ENCODE measurements around the gene ARFGAP2.

Gene ARFGAP2

DNA sequence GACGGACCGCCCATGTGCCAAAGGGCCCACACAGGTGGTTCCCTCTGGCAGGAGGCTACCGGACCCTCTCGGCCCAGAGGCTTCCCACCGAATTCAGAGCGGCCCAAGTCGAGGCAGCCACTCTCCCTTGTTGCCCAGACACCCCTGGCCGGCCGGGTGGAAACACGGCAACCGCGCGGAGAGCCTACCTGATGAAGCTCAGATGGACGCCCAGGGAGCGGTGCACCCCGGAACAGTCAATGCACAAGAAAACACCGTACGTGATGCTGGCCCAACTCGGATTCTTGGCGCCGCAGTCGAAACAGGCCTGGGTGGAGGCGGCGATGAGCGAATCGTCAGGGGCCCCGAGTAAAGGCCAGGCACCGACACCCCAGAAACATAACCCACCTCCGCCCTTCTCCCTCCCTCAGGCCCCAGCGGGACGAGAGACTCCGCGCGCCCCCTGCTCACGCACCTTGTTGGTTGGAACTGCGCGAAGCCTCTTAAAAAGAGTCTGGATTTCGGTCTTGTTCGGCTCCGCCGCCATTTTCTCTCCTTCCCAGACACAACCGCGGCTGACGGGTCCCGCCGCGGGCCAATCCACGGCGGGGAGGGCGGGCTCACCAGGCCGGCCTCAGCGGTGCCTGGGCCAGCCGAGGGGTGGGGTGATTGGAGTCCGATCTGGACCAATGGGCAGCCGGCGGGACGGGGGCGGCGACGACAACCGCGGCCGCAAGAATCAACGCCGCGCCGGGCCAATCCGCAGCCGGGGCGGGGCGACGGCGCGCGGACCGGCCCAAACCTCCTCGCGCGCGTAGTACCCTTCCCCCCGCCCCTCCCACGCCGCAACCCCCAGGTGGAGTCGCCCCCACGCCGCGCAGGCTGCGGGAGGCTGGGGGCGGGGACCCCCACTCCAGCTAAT, at the start of gene ARFGAP2:
Gene ARFGAP2 (minus strand): TSS at position 552 of the 901 bp plus-strand sequence. CDS start 26 bp downstream, at position 526.
- peak within 1 kb of the TSS; percentile 95 to 98 for H3K9ac ChIP-seq (ENCODE audit: low read depth in 1 of 2, low read length in 2 of 2)
- H3K27ac ChIP-seq (ENCODE audit: low read depth in 2 of 2, low read length in 2 of 2): peak within 1 kb of the TSS; percentile 98 to 99
- H3K4me1 ChIP-seq (ENCODE audit: control insufficient read depth in 2 of 2, insufficient read depth in 2 of 2, low read length in 2 of 2): peaks cover 17 to 23% of the 10 kb centered on the region in 2 donors
- H3K27me3 ChIP-seq (ENCODE audit: control insufficient read depth in 2 of 2, insufficient read depth in 2 of 2, low read length in 2 of 2): no peaks in the 10 kb centered on the region
- H3K4me3 ChIP-seq (ENCODE audit: low read length in 2 of 2): peak within 1 kb of the TSS; percentile 89 to 97
- peaks cover 24 to 31% of the 10 kb centered on the region in 2 donors for H3K36me3 ChIP-seq (ENCODE audit: control insufficient read depth in 2 of 2, insufficient read depth in 2 of 2, low read length in 2 of 2)
- no peaks in the 10 kb centered on the region for H3K9me3 ChIP-seq (ENCODE audit: control insufficient read depth in 2 of 2, low read length in 2 of 2)

DNA sequence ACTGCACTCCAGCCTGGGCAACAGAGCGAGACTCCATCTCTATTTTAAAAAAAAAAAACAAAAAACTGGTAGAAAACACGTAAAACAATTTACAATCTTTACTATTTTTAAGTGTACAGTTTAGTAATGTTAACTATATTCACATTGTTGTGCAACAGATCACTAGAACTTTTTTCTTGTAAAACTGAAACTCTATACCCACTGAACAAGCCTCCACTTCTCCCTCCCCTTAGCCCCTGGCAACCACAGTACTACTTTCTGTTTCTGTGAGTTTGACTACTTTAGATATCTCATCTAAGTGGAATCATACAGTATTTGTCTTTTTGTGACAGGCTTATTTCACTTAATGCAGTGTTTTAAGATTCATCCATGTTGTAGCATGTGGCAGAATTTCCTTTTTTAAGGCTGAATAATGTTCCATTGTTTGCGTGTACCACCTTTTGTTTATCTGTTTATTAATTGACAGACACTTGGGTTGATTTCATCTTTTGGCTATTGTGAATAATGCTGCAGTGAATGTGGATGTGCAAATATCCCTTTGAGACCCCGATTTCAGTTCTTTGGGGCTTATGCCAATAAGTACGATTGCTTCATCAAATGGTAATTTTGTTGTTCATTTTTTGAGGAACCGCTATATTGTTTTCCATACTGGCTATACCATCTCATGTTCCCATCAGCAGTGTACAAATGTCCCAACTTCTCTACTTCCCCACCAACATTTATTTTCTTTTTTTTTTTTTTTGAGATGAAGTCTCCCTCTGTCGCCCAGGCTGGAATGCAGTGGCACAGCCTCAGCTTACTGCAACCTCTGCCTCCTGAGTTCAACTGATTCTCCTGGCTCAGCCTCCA, 49.1 kb upstream of the ARFGAP2 start:
- H3K4me3 ChIP-seq (ENCODE audit: low read length in 2 of 2): peak overlapping the region in 1 of 2 donors; percentile 3

DNA sequence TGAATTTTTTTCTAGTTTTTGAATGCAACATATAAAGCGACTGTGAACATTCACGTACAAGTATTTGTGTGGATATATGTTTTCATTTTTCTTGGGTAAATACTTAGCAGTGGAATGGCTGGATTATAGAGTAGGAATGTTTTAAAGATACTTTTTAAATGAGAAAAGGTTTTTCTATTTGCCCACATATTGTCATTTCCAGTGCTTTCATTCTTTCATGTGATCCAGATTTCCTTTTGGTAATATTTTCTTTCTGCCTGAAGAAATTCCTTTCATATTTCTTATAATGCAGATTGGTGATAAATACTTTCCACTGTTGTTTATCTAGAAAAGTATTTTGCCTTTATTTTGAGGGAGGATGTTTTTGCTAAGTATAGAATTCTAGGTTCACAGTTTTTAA, 46.0 kb upstream of the ARFGAP2 start:
- Histone ChIP-seq H3K9ac (ENCODE audit: low read depth in 1 of 2, low read length in 2 of 2) (no peak overlapping the region), H3K4me1 (ENCODE audit: control insufficient read depth in 2 of 2, insufficient read depth in 2 of 2, low read length in 2 of 2) (no peaks in the 10 kb centered on the region), H3K27me3 (ENCODE audit: control insufficient read depth in 2 of 2, insufficient read depth in 2 of 2, low read length in 2 of 2) (no peaks in the 10 kb centered on the region), H3K4me3 (ENCODE audit: low read length in 2 of 2) (no peak overlapping the region), H3K27ac (ENCODE audit: low read depth in 2 of 2, low read length in 2 of 2) (no peak overlapping the region), H3K9me3 (ENCODE audit: control insufficient read depth in 2 of 2, low read length in 2 of 2) (no peaks in the 10 kb centered on the region), H3K36me3 (ENCODE audit: control insufficient read depth in 2 of 2, insufficient read depth in 2 of 2, low read length in 2 of 2) (peaks cover 5 to 19% of the 10 kb centered on the region in 2 donors)

More for the DNA sequence above, 49.1 kb upstream of the ARFGAP2 start:
- Histone ChIP-seq H3K9ac (ENCODE audit: low read depth in 1 of 2, low read length in 2 of 2) (no peak overlapping the region), H3K36me3 (ENCODE audit: control insufficient read depth in 2 of 2, insufficient read depth in 2 of 2, low read length in 2 of 2) (peaks cover 0 to 10% of the 10 kb centered on the region in 2 donors), H3K9me3 (ENCODE audit: control insufficient read depth in 2 of 2, low read length in 2 of 2) (no peaks in the 10 kb centered on the region), H3K27me3 (ENCODE audit: control insufficient read depth in 2 of 2, insufficient read depth in 2 of 2, low read length in 2 of 2) (no peaks in the 10 kb centered on the region), H3K27ac (ENCODE audit: low read depth in 2 of 2, low read length in 2 of 2) (no peak overlapping the region), H3K4me1 (ENCODE audit: control insufficient read depth in 2 of 2, insufficient read depth in 2 of 2, low read length in 2 of 2) (no peaks in the 10 kb centered on the region)

DNA sequence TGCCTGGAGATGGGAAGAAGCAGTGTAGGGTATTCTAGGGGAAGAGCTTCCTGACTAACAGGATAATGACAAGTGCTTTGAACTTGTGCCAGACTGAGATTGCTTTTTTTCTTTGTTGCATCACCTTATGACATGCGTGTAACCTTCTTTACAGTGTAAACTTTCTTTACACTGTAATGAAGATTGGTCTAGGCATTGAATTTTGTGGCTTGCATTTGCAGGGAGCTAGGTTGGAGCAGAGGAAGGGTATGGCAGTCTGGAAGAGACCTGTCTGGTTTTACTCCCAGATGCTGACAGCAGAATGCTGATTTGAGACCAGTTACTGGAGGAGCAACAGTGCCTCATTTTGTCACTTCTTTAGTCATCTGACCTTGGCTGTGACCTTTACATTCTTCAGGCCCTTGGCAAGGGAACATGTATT, 43.7 kb upstream of the ARFGAP2 start:
- no peak overlapping the region for H3K27ac ChIP-seq (ENCODE audit: low read depth in 2 of 2, low read length in 2 of 2)
- peaks cover 15 to 16% of the 10 kb centered on the region in 2 donors for H3K4me1 ChIP-seq (ENCODE audit: control insufficient read depth in 2 of 2, insufficient read depth in 2 of 2, low read length in 2 of 2)
- no peaks in the 10 kb centered on the region for H3K27me3 ChIP-seq (ENCODE audit: control insufficient read depth in 2 of 2, insufficient read depth in 2 of 2, low read length in 2 of 2)
- H3K4me3 ChIP-seq (ENCODE audit: low read length in 2 of 2): no peak overlapping the region
- no peaks in the 10 kb centered on the region for H3K9me3 ChIP-seq (ENCODE audit: control insufficient read depth in 2 of 2, low read length in 2 of 2)
- H3K36me3 ChIP-seq (ENCODE audit: control insufficient read depth in 2 of 2, insufficient read depth in 2 of 2, low read length in 2 of 2): peaks cover 5 to 11% of the 10 kb centered on the region in 2 donors
- no peak overlapping the region for H3K9ac ChIP-seq (ENCODE audit: low read depth in 1 of 2, low read length in 2 of 2)

DNA sequence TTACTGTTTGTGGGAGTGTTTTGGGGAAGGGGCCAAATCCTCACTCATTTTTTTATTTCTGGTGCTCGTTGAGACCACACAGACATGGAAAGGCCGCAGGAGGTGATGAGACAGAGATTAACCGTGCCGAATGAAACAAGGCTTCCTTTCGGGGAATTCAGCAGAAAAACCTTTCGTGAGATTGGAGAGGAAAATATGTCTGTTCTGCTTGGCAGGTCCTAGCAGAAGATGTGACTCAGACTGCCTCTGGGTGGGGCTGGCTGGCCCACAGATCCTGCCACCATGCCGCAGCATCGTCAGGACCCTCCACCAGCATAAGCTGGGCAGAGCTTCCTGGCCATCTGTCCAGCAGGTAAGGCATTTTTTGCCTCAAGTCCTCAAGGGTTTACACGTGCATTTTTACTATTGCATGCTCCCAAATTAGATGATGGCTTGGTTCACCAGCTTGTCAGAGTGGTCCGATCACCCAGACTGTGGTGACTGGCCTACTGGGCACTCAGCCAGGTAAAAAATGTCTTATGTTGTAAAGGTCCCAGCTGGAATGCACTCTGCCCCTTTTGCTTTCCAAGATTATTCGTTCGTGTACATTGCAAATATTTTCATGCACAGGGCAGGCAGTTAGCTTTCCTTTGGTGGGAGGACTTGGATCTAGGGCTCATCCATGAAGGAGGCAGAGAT, 39.6 kb upstream of the ARFGAP2 start:
- H3K27me3 ChIP-seq (ENCODE audit: control insufficient read depth in 2 of 2, insufficient read depth in 2 of 2, low read length in 2 of 2): no peaks in the 10 kb centered on the region
- H3K4me1 ChIP-seq (ENCODE audit: control insufficient read depth in 2 of 2, insufficient read depth in 2 of 2, low read length in 2 of 2): peaks cover 20 to 26% of the 10 kb centered on the region in 2 donors
- peaks cover 5 to 11% of the 10 kb centered on the region in 2 donors for H3K36me3 ChIP-seq (ENCODE audit: control insufficient read depth in 2 of 2, insufficient read depth in 2 of 2, low read length in 2 of 2)
- no peaks in the 10 kb centered on the region for H3K9me3 ChIP-seq (ENCODE audit: control insufficient read depth in 2 of 2, low read length in 2 of 2)
- peak overlapping the region; percentile 79 to 85 for H3K4me3 ChIP-seq (ENCODE audit: low read length in 2 of 2)
- H3K27ac ChIP-seq (ENCODE audit: low read depth in 2 of 2, low read length in 2 of 2): peak overlapping the region; percentile 88 to 97
- H3K9ac ChIP-seq (ENCODE audit: low read depth in 1 of 2, low read length in 2 of 2): peak overlapping the region; percentile 85 to 92

DNA sequence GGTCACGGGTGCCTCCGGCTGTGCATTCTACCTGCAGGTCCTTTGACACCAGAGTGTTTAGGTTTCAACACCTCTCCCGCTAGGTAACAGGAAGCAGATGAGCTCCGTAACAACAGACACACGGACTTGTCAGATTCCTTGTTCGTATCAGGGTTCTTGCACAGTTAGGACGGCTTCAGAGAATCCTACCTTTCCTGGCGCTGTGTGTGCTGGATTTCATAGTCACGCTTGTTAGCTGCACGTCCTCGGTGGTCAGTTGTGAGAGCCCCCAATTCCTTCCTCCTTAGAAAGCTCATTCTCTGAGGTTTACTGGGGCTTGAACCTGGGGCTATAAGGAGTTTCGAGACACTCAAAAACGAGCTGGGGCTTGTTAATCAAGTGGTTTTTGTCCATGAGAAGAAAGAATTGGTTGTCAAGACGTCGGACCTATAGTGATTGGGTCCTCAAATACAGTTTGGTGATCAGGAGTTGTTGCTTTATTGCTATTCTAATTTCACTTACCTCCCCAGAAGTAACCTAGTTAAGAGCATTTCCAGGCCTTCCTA, 38.8 kb upstream of the ARFGAP2 start:
- peak overlapping the region; percentile 79 to 85 for H3K4me3 ChIP-seq (ENCODE audit: low read length in 2 of 2)
- H3K27ac ChIP-seq (ENCODE audit: low read depth in 2 of 2, low read length in 2 of 2): peak overlapping the region; percentile 88 to 97
- no peaks in the 10 kb centered on the region for H3K9me3 ChIP-seq (ENCODE audit: control insufficient read depth in 2 of 2, low read length in 2 of 2)
- H3K36me3 ChIP-seq (ENCODE audit: control insufficient read depth in 2 of 2, insufficient read depth in 2 of 2, low read length in 2 of 2): peaks cover 5 to 9% of the 10 kb centered on the region in 2 donors
- H3K9ac ChIP-seq (ENCODE audit: low read depth in 1 of 2, low read length in 2 of 2): peak overlapping the region; percentile 85 to 92
- peaks cover 20 to 26% of the 10 kb centered on the region in 2 donors for H3K4me1 ChIP-seq (ENCODE audit: control insufficient read depth in 2 of 2, insufficient read depth in 2 of 2, low read length in 2 of 2)
- H3K27me3 ChIP-seq (ENCODE audit: control insufficient read depth in 2 of 2, insufficient read depth in 2 of 2, low read length in 2 of 2): no peaks in the 10 kb centered on the region

DNA sequence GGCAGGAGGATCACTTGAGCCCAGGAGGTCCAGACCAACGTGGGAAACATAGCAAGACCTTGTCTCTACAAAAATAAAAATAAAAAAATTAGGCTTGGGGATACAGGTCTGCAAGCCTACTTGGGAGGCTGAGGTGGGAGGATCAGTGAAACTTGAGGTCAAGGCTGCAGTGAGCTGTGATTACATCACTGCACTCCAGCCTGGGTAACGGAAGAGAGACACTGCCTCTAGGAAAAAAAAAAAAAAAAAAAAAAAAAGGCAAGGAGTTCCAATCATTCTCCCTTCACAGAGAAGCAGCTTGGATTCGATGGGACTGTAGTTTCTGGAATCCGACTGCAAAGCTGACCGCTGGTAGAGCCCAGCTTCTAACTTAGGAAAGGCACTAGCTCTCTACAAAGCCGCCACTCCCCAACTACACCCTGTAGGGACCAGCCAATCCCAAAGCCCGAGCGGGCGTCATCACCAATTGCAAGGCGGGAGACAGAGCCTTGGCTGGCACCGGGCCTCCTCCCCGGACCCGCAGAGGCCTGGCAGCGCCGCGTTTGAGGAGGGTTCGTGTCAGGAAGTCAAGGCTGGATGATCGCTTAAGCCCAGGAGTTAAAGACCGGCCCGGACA, 37.4 kb upstream of the ARFGAP2 start:
- peaks cover 20 to 26% of the 10 kb centered on the region in 2 donors for H3K4me1 ChIP-seq (ENCODE audit: control insufficient read depth in 2 of 2, insufficient read depth in 2 of 2, low read length in 2 of 2)
- peak overlapping the region; percentile 65 to 90 for H3K9ac ChIP-seq (ENCODE audit: low read depth in 1 of 2, low read length in 2 of 2)
- no peaks in the 10 kb centered on the region for H3K9me3 ChIP-seq (ENCODE audit: control insufficient read depth in 2 of 2, low read length in 2 of 2)
- peak overlapping the region; percentile 88 to 97 for H3K27ac ChIP-seq (ENCODE audit: low read depth in 2 of 2, low read length in 2 of 2)
- H3K27me3 ChIP-seq (ENCODE audit: control insufficient read depth in 2 of 2, insufficient read depth in 2 of 2, low read length in 2 of 2): no peaks in the 10 kb centered on the region
- H3K36me3 ChIP-seq (ENCODE audit: control insufficient read depth in 2 of 2, insufficient read depth in 2 of 2, low read length in 2 of 2): peaks cover 5 to 7% of the 10 kb centered on the region in 2 donors
- H3K4me3 ChIP-seq (ENCODE audit: low read length in 2 of 2): peak overlapping the region; percentile 79 to 85

DNA sequence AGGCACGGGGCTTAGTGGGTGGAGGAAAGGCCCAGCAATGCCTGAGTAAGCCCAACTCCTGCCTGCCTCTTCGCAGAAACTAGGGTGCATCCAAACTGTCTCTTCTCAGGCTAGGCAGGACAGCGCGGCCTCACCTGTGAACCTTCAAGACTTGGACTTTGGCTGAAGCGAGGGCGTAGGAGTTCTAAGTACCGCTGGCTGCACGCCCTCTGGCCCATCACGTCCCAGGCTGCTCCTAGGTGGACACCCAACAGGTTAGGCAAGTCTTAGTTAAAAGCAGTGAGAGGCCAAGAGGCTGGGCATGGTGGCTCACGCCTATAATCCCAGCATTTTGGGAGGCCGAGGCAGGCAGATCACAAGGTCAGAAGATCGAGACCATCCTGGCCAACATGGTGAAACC, 36.3 kb upstream of the ARFGAP2 start:
- no peak overlapping the region for H3K4me3 ChIP-seq (ENCODE audit: low read length in 2 of 2)
- H3K27me3 ChIP-seq (ENCODE audit: control insufficient read depth in 2 of 2, insufficient read depth in 2 of 2, low read length in 2 of 2): no peaks in the 10 kb centered on the region
- H3K27ac ChIP-seq (ENCODE audit: low read depth in 2 of 2, low read length in 2 of 2): no peak overlapping the region
- H3K9me3 ChIP-seq (ENCODE audit: control insufficient read depth in 2 of 2, low read length in 2 of 2): no peaks in the 10 kb centered on the region
- peaks cover 20 to 26% of the 10 kb centered on the region in 2 donors for H3K4me1 ChIP-seq (ENCODE audit: control insufficient read depth in 2 of 2, insufficient read depth in 2 of 2, low read length in 2 of 2)
- H3K36me3 ChIP-seq (ENCODE audit: control insufficient read depth in 2 of 2, insufficient read depth in 2 of 2, low read length in 2 of 2): peaks cover under 1 to 3% of the 10 kb centered on the region in 2 donors
- no peak overlapping the region for H3K9ac ChIP-seq (ENCODE audit: low read depth in 1 of 2, low read length in 2 of 2)

DNA sequence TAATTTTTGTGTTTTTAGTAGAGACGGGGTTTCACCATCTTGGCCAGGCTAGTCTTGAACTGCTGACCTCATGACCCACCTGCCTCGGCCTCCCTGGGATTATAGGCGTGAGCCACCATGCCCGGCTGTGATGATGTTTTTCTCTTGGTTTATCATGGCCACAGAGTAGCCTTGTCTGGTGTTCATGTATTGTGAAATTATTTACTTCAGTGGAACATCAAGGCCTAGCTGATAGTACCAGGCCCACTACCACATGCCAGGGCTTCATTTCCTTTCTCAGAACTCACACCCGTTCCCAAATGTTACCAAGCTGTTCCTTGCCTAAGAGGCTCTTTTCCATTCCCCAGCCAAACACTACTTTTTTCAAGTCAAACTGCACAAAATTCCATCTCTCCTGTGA, 31.9 kb upstream of the ARFGAP2 start:
- no peaks in the 10 kb centered on the region for H3K9me3 ChIP-seq (ENCODE audit: control insufficient read depth in 2 of 2, low read length in 2 of 2)
- H3K27ac ChIP-seq (ENCODE audit: low read depth in 2 of 2, low read length in 2 of 2): no peak overlapping the region
- H3K36me3 ChIP-seq (ENCODE audit: control insufficient read depth in 2 of 2, insufficient read depth in 2 of 2, low read length in 2 of 2): no peaks in the 10 kb centered on the region
- H3K27me3 ChIP-seq (ENCODE audit: control insufficient read depth in 2 of 2, insufficient read depth in 2 of 2, low read length in 2 of 2): no peaks in the 10 kb centered on the region
- no peak overlapping the region for H3K4me3 ChIP-seq (ENCODE audit: low read length in 2 of 2)
- no peaks in the 10 kb centered on the region for H3K4me1 ChIP-seq (ENCODE audit: control insufficient read depth in 2 of 2, insufficient read depth in 2 of 2, low read length in 2 of 2)
- H3K9ac ChIP-seq (ENCODE audit: low read depth in 1 of 2, low read length in 2 of 2): no peak overlapping the region

Measured in mucosa of rectum (tissue), 2 donors.